Endodermal cell (in vitro differentiated cells): Measurements from ENCODE around the gene CHD5. TPM values are rescaled to one million over a fixed set of nuclear protein-coding genes. Genes with fewer than 3 reads are reported as not detected.

Source experiments
- DNase-seq: peaks from one replicate; pipeline ENCODE4 v3.0.0-alpha.2; 2017
- H3K27ac ChIP-seq: 2 replicates; pipeline ENCODE4 v1.5.1; 2013; ENCODE audit warnings: mild to moderate bottlenecking, low read depth, low read length, moderate library complexity
- H3K27me3 ChIP-seq: 2 replicates; pipeline ENCODE4 v1.6.1; 2013; ENCODE audit warnings: mild to moderate bottlenecking, low read length, moderate library complexity; ENCODE audit not compliant: insufficient read depth, control insufficient read depth, poor library complexity, severe bottlenecking
- H3K36me3 ChIP-seq: 2 replicates; pipeline ENCODE4 v1.7.0; 2013; ENCODE audit warnings: mild to moderate bottlenecking, low read length, moderate library complexity; ENCODE audit not compliant: control insufficient read depth, insufficient read depth
- H3K4me1 ChIP-seq: one replicate; pipeline ENCODE4 v1.7.0; 2013; ENCODE audit warnings: low read length; ENCODE audit not compliant: control insufficient read depth, insufficient read depth
- H3K4me3 ChIP-seq: 2 replicates; pipeline ENCODE4 v1.5.1; 2013; ENCODE audit warnings: mild to moderate bottlenecking, low read length, moderate library complexity
- H3K9ac ChIP-seq: 2 replicates; pipeline ENCODE4 v1.6.1; 2013; ENCODE audit warnings: mild to moderate bottlenecking, low read length, moderate library complexity; ENCODE audit not compliant: poor library complexity, severe bottlenecking; ENCODE audit errors: extremely low read depth
- H3K9me3 ChIP-seq: 2 replicates; pipeline ENCODE4 v1.6.1; 2013; ENCODE audit warnings: mild to moderate bottlenecking, low read length, moderate library complexity; ENCODE audit not compliant: control insufficient read depth
- H3K27ac Mint-ChIP-seq: 2 replicates; pipeline ENCODE4 v1.8.0; 2020; ENCODE audit warnings: mixed read lengths
- H3K27me3 Mint-ChIP-seq: 2 replicates; pipeline ENCODE4 v1.8.0; 2021; ENCODE audit warnings: mild to moderate bottlenecking, mixed read lengths; ENCODE audit not compliant: insufficient read depth
- H3K36me3 Mint-ChIP-seq: 2 replicates; pipeline ENCODE4 v1.8.0; 2020; ENCODE audit warnings: low read depth, mixed read lengths
- H3K4me1 Mint-ChIP-seq: 2 replicates; pipeline ENCODE4 v1.8.0; 2020; ENCODE audit warnings: mixed read lengths
- H3K4me3 Mint-ChIP-seq: 2 replicates; pipeline ENCODE4 v1.8.0; 2020; ENCODE audit warnings: mild to moderate bottlenecking, moderate library complexity, mixed read lengths
- H3K9me3 Mint-ChIP-seq: 2 replicates; pipeline ENCODE4 v1.8.0; 2020; ENCODE audit warnings: mild to moderate bottlenecking, mixed read lengths
- CTCF ChIP-seq: fragments of 200-600 bp; sonication (generic); conservative IDR thresholded peaks from 2 replicates; pipeline ENCODE4 v1.5.0; 2021; ENCODE audit warnings: antibody characterized with exemption, mild to moderate bottlenecking
- WGBS, 2 experiments: methylation state at CpG; one replicate each; pipeline versions ENCODE4 v1.1.5 to v1.1.7; 2013; ENCODE audit warnings: missing lambda C conversion rate in 2 of 2, mixed read lengths in 1 of 2; ENCODE audit not compliant: insufficient coverage in 1 of 2, insufficient read length in 1 of 2; 5-methylcytosine and 5-hydroxymethylcytosine counted together
- total RNA-seq, 2 donors: library from RNA; stranded (reverse); fragmentation: NEBNext Ultra II Directional in 1 of 2; extraction: Animal tissue kit (Norgen Biotek cat#: 25700) in 1 of 2; gene quantifications; 2 replicates in 1 of 2; 3 replicates in 1 of 2; pipeline ENCODE4 v1.2.1, GENCODE V29; 2021

Gene CHD5
- total RNA-seq, 2 donors from 2014 or later: 0.40 to 0.69 TPM

GRCh38 chr1:6143395-6143794 lies 36.7 kb downstream of the CHD5 start:
- TF ChIP-seq CTCF: no peak
- H3K4me3 Mint-ChIP-seq: no peak overlapping the region
- peaks cover under 1% of the 10 kb centered on the region for H3K4me1 Mint-ChIP-seq
- Histone ChIP-seq H3K27me3 (peaks cover 15% of the 10 kb centered on the region), H3K4me3 (no peak overlapping the region), H3K4me1 (no peaks in the 10 kb centered on the region), H3K27ac (no peak overlapping the region), H3K9me3 (no peaks in the 10 kb centered on the region), H3K9ac (no peak overlapping the region), H3K36me3 (no peaks in the 10 kb centered on the region)
- 89 to 100% methylated on average over 1 to 4 of the region's 4 CpGs for WGBS, 2 experiments
- no peak for DNase-seq
- H3K27me3 Mint-ChIP-seq: peaks cover 22% of the 10 kb centered on the region
- H3K27ac Mint-ChIP-seq: no peak overlapping the region
- H3K36me3 Mint-ChIP-seq: no peaks in the 10 kb centered on the region
- no peaks in the 10 kb centered on the region for H3K9me3 Mint-ChIP-seq

- no peak for DNase-seq
- Histone ChIP-seq H3K27ac (no peak overlapping the region), H3K4me3 (no peak overlapping the region), H3K9ac (no peak overlapping the region), H3K4me1 (no peaks in the 10 kb centered on the region), H3K36me3 (no peaks in the 10 kb centered on the region), H3K27me3 (peaks cover 8% of the 10 kb centered on the region), H3K9me3 (no peaks in the 10 kb centered on the region)
- no peaks in the 10 kb centered on the region for H3K4me1 Mint-ChIP-seq
- 88 to 90% methylated on average over 2 to 4 of the region's 4 CpGs for WGBS, 2 experiments
- TF ChIP-seq CTCF: no peak
- H3K4me3 Mint-ChIP-seq: no peak overlapping the region
- H3K27ac Mint-ChIP-seq: no peak overlapping the region
- no peaks in the 10 kb centered on the region for H3K9me3 Mint-ChIP-seq
- no peaks in the 10 kb centered on the region for H3K36me3 Mint-ChIP-seq
- peaks cover 16% of the 10 kb centered on the region for H3K27me3 Mint-ChIP-seq
Observed at GRCh38 chr1:6142734-6143133, 37.4 kb downstream of the CHD5 start.

GRCh38 chr1:6142036-6142621 lies 38.0 kb downstream of the CHD5 start:
- peaks cover 10% of the 10 kb centered on the region for H3K27me3 Mint-ChIP-seq

More at GRCh38 chr1:6142036-6142621, 38.0 kb downstream of the CHD5 start:
- peaks cover 2% of the 10 kb centered on the region for H3K27me3 ChIP-seq
- DNase-seq: no peak
- H3K9me3 Mint-ChIP-seq: no peaks in the 10 kb centered on the region
- no peak overlapping the region for H3K4me3 Mint-ChIP-seq
- no peaks in the 10 kb centered on the region for H3K36me3 Mint-ChIP-seq
- no peaks in the 10 kb centered on the region for H3K4me1 ChIP-seq
- no peak overlapping the region for H3K27ac ChIP-seq
- H3K36me3 ChIP-seq: no peaks in the 10 kb centered on the region
- no peaks in the 10 kb centered on the region for H3K4me1 Mint-ChIP-seq
- no peak overlapping the region for H3K27ac Mint-ChIP-seq
- H3K4me3 ChIP-seq: no peak overlapping the region
- H3K9me3 ChIP-seq: no peaks in the 10 kb centered on the region
- H3K9ac ChIP-seq: no peak overlapping the region
- 93 to 97% methylated on average over 29 to 33 of the region's 33 CpGs for WGBS, 2 experiments
- TF ChIP-seq CTCF: no peak
